Measurements from ENCODE around the gene ZCCHC10. TPM values are rescaled to one million over a fixed set of nuclear protein-coding genes. Genes with fewer than 3 reads are reported as not detected.
"Not testable (repeated sequence)": the region's sequence is repeated elsewhere in the genome, so short reads cannot be mapped to it uniquely, and the experiment has no call there.

Gene ZCCHC10
- total RNA-seq, 1 experiment from 2014 or later = 39.6 TPM

GRCh38 chr5:132972436-132972828 lies 53.9 kb downstream of the ZCCHC10 start:
- H3K9me3 ChIP-seq (replicated peaks); H3K27me3 ChIP-seq; DNase-seq; H3K4me1 ChIP-seq; H3K27ac ChIP-seq; H3K36me3 ChIP-seq; H3K4me3 ChIP-seq: not testable (repeated sequence)

- Histone ChIP-seq H3K4me1 (no peaks in the 10 kb centered on the region), H3K9me3 (replicated peaks) (no peaks in the 10 kb centered on the region), H3K27ac (no peak overlapping the region), H3K4me3 (no peak overlapping the region), H3K36me3 (no peaks in the 10 kb centered on the region), H3K27me3 (no peaks in the 10 kb centered on the region)
- DNase-seq = no peak
Observed at GRCh38 chr5:132971483-132972435, 54.6 kb downstream of the ZCCHC10 start.

- DNase-seq = no peak
- H3K27me3 ChIP-seq = no peaks in the 10 kb centered on the region
- H3K9me3 ChIP-seq (replicated peaks) = no peaks in the 10 kb centered on the region
- 0 out of 2 replicates have a peak, but pooled peaks cover 4% of the 10 kb centered on the region for H3K36me3 ChIP-seq
- H3K27ac ChIP-seq = no peak overlapping the region
- no peak overlapping the region for H3K4me3 ChIP-seq
- H3K4me1 ChIP-seq = 0 out of 2 replicates have a peak, but pooled peaks cover 3% of the 10 kb centered on the region
Observed at GRCh38 chr5:132965120-132965519, 61.2 kb downstream of the ZCCHC10 start.

GRCh38 chr5:132963171-132964104 lies 62.9 kb downstream of the ZCCHC10 start, which contains the start of gene AFF4:
AFF4 (minus strand) TSS chr5:132963634; CDS start chr5:132937189, 26,445 bp downstream.
- peak within 1 kb of the TSS; percentile 92 for H3K27ac ChIP-seq
- H3K4me1 ChIP-seq = 0 out of 2 replicates have a peak, but pooled peaks cover 3% of the 10 kb centered on the region
- no peaks in the 10 kb centered on the region for H3K9me3 ChIP-seq (replicated peaks)
- H3K27me3 ChIP-seq = no peaks in the 10 kb centered on the region
- peak; percentile 96 to 97 for DNase-seq
- peak within 1 kb of the TSS; percentile 99 for H3K4me3 ChIP-seq
- 0 out of 2 replicates have a peak, but pooled peaks cover 4% of the 10 kb centered on the region for H3K36me3 ChIP-seq

- H3K36me3 ChIP-seq = 0 out of 2 replicates have a peak, but pooled peaks cover 4% of the 10 kb centered on the region
- H3K4me1 ChIP-seq = 0 out of 2 replicates have a peak, but pooled peaks cover 3% of the 10 kb centered on the region
- no peaks in the 10 kb centered on the region for H3K9me3 ChIP-seq (replicated peaks)
- H3K27me3 ChIP-seq = no peaks in the 10 kb centered on the region
- peak; percentile 24 to 67 for DNase-seq
- peak overlapping the region; percentile 99 for H3K4me3 ChIP-seq
- peak overlapping the region; percentile 92 for H3K27ac ChIP-seq
Observed at GRCh38 chr5:132962429-132963021, 63.8 kb downstream of the ZCCHC10 start.

GRCh38 chr5:132961887-132962286 lies 64.5 kb downstream of the ZCCHC10 start:
- H3K27me3 ChIP-seq = no peaks in the 10 kb centered on the region
- H3K27ac ChIP-seq = peak overlapping the region; percentile 92
- peak in 1 of 2 experiments; percentile 20 for DNase-seq
- 0 out of 2 replicates have a peak, but pooled peaks cover 3% of the 10 kb centered on the region for H3K4me1 ChIP-seq
- H3K4me3 ChIP-seq = peak overlapping the region; percentile 99
- H3K36me3 ChIP-seq = 0 out of 2 replicates have a peak, but pooled peaks cover 4% of the 10 kb centered on the region
- no peaks in the 10 kb centered on the region for H3K9me3 ChIP-seq (replicated peaks)

GRCh38 chr5:132961123-132961815 lies 65.1 kb downstream of the ZCCHC10 start:
- not testable (repeated sequence) for H3K36me3 ChIP-seq; H3K4me1 ChIP-seq; H3K27me3 ChIP-seq; H3K27ac ChIP-seq; DNase-seq; H3K9me3 ChIP-seq (replicated peaks)
- peak overlapping the region; percentile 99 for H3K4me3 ChIP-seq

- H3K4me3 ChIP-seq; H3K9me3 ChIP-seq (replicated peaks); H3K27me3 ChIP-seq; H3K27ac ChIP-seq; H3K4me1 ChIP-seq; DNase-seq: not testable (repeated sequence)
- peaks cover 23% of the 10 kb centered on the region for H3K36me3 ChIP-seq
Observed at GRCh38 chr5:132956166-132956799, 70.1 kb downstream of the ZCCHC10 start.

- H3K27me3 ChIP-seq = no peaks in the 10 kb centered on the region
- no peaks in the 10 kb centered on the region for H3K4me1 ChIP-seq
- no peak overlapping the region for H3K4me3 ChIP-seq
- DNase-seq = no peak
- no peak overlapping the region for H3K27ac ChIP-seq
- H3K36me3 ChIP-seq = peaks cover 19% of the 10 kb centered on the region
- no peaks in the 10 kb centered on the region for H3K9me3 ChIP-seq (replicated peaks)
Observed at GRCh38 chr5:132953710-132954109, 72.6 kb downstream of the ZCCHC10 start.

- Histone ChIP-seq H3K4me3 (no peak overlapping the region), H3K4me1 (no peaks in the 10 kb centered on the region), H3K27me3 (no peaks in the 10 kb centered on the region), H3K9me3 (replicated peaks) (no peaks in the 10 kb centered on the region), H3K36me3 (peaks cover 19% of the 10 kb centered on the region), H3K27ac (no peak overlapping the region)
- DNase-seq = no peak
Observed at GRCh38 chr5:132952829-132953228, 73.5 kb downstream of the ZCCHC10 start.

GRCh38 chr5:132951897-132952296 lies 74.5 kb downstream of the ZCCHC10 start:
- DNase-seq = no peak
- Histone ChIP-seq H3K27ac (no peak overlapping the region), H3K4me1 (no peaks in the 10 kb centered on the region), H3K27me3 (no peaks in the 10 kb centered on the region), H3K9me3 (replicated peaks) (no peaks in the 10 kb centered on the region; the same call in 1 of the 2 replicates), H3K36me3 (peaks cover 21% of the 10 kb centered on the region), H3K4me3 (no peak overlapping the region)

GRCh38 chr5:132949136-132949535 lies 77.2 kb downstream of the ZCCHC10 start:
- Histone ChIP-seq H3K4me1 (no peaks in the 10 kb centered on the region), H3K36me3 (peaks cover 9% of the 10 kb centered on the region), H3K27me3 (no peaks in the 10 kb centered on the region), H3K27ac (no peak overlapping the region), H3K9me3 (replicated peaks) (no peaks in the 10 kb centered on the region; the same call in 1 of the 2 replicates), H3K4me3 (no peak overlapping the region)
- DNase-seq = no peak

GRCh38 chr5:132947671-132948070 lies 78.7 kb downstream of the ZCCHC10 start:
- Histone ChIP-seq H3K27ac (no peak overlapping the region), H3K27me3 (no peaks in the 10 kb centered on the region)
- no peak for DNase-seq

More at GRCh38 chr5:132947671-132948070, 78.7 kb downstream of the ZCCHC10 start:
- H3K4me1 ChIP-seq = no peaks in the 10 kb centered on the region
- H3K36me3 ChIP-seq = peaks cover 5% of the 10 kb centered on the region; the same call in 1 of the 2 replicates
- H3K9me3 ChIP-seq (replicated peaks) = no peaks in the 10 kb centered on the region; the same call in 1 of the 2 replicates
- no peak overlapping the region for H3K4me3 ChIP-seq

Measured in SJCRH30 (cell line).